ENCODE measurements around the gene TRAPPC11. TPM values are rescaled to one million over a fixed set of nuclear protein-coding genes. Genes with fewer than 3 reads are reported as not detected.

The TRAPPC11 gene
- total and polyA plus RNA-seq, 2 experiments from 2014 or later, result 15.0 to 42.7 TPM

DNA sequence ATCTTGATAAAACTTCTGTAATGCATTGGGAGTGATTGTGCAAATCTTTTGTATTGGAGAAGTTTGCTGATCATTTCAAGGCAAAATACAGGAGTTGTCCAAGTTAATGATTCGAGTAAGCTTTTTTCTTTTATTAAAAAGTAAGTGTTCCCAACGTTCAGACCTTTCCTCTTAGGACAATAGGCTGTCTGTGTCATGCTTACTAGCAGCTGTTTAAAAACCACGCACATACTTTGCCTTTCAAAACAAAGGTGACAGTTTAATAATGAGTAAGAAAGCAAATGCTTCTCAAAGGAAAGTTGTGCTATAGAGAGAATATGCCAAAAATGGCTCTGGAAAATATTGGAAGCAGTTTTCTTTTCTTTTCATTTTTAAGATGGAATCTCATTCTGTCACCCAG lies 11.2 kb downstream of the TRAPPC11 start (continued):
- TF ChIP-seq, protein P1, sequence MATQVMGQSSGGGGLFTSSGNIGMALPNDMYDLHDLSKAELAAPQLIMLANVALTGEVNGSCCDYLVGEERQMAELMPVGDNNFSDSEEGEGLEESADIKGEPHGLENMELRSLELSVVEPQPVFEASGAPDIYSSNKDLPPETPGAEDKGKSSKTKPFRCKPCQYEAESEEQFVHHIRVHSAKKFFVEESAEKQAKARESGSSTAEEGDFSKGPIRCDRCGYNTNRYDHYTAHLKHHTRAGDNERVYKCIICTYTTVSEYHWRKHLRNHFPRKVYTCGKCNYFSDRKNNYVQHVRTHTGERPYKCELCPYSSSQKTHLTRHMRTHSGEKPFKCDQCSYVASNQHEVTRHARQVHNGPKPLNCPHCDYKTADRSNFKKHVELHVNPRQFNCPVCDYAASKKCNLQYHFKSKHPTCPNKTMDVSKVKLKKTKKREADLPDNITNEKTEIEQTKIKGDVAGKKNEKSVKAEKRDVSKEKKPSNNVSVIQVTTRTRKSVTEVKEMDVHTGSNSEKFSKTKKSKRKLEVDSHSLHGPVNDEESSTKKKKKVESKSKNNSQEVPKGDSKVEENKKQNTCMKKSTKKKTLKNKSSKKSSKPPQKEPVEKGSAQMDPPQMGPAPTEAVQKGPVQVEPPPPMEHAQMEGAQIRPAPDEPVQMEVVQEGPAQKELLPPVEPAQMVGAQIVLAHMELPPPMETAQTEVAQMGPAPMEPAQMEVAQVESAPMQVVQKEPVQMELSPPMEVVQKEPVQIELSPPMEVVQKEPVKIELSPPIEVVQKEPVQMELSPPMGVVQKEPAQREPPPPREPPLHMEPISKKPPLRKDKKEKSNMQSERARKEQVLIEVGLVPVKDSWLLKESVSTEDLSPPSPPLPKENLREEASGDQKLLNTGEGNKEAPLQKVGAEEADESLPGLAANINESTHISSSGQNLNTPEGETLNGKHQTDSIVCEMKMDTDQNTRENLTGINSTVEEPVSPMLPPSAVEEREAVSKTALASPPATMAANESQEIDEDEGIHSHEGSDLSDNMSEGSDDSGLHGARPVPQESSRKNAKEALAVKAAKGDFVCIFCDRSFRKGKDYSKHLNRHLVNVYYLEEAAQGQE (IDR thresholded peaks at IDR 0.05; ENCODE audit: unreplicated experiment), result no peak
- TF ChIP-seq ZNF114 (CRISPR knock-in tag; IDR thresholded peaks at IDR 0.05), result no peak
- TF ChIP-seq EZH2 (IDR thresholded peaks at IDR 0.05; ENCODE audit: low read depth, unreplicated experiment), result no peak

DNA sequence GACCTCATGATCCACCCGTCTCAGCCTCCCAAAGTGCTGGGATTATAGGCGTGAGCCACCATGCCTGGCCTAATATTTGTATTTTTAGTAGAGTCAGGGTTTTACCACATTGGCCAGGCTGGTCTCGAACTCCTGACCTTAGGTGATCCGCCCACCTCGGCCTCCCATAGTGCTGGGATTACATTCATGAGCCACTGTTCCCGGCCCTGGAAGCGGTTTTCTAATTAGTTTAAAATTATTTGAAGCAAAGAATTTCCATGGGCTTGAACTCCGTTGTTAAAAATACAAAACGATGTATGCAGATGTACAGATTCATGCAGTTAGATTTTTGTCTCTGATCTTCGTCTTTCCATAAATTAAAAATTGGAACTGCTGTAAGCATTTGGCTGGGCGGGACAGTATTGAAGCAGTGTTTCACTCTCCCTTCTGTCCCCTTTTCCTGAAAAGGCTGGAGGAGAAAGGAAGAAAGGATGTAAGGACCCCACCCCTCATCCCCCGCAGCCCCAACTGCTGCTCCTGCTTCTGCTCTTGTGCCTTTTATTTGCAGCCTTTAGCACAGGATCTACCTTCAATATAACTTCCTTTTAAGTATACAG lies 12.0 kb downstream of the TRAPPC11 start:
- H3K36me3 ChIP-seq (ENCODE audit: insufficient read depth), result peaks cover 29% of the 10 kb centered on the region
- no peak for ATAC-seq
- no peak overlapping the region for H2AFZ ChIP-seq
- H3K4me3 ChIP-seq, result no peak overlapping the region
- H3K4me3 Mint-ChIP-seq, result no peak overlapping the region
- H3F3A ChIP-seq (replicated peaks; ENCODE audit: low read depth), result no peaks in the 10 kb centered on the region
- no peaks in the 10 kb centered on the region for H3K9me2 ChIP-seq (ENCODE audit: insufficient read depth)
- H3K9me3 Mint-ChIP-seq, result no peaks in the 10 kb centered on the region
- no peaks in the 10 kb centered on the region for H3K4me1 Mint-ChIP-seq
- no peak overlapping the region for H3K27ac ChIP-seq (ENCODE audit: low read depth)
- H3K4me1 ChIP-seq (ENCODE audit: insufficient read depth), result no peaks in the 10 kb centered on the region
- no peak overlapping the region for H3K27ac Mint-ChIP-seq
- H4K20me1 ChIP-seq (replicated peaks; ENCODE audit: insufficient read depth), result no peaks in the 10 kb centered on the region
- peaks cover 29% of the 10 kb centered on the region for H3K36me3 Mint-ChIP-seq (ENCODE audit: low read depth)
- no peaks in the 10 kb centered on the region for H3K27me3 Mint-ChIP-seq (ENCODE audit: insufficient read depth, low read depth, poor library complexity)
- no peaks in the 10 kb centered on the region for H3K79me2 ChIP-seq (replicated peaks; ENCODE audit: insufficient read depth)
- H3K4me2 ChIP-seq, result no peak overlapping the region
- no peak for DNase-seq (ENCODE audit: low spot score)
- H3K27me3 ChIP-seq (ENCODE audit: insufficient read depth), result no peaks in the 10 kb centered on the region
- TF ChIP-seq ZNF114 (CRISPR knock-in tag; IDR thresholded peaks at IDR 0.05) (no peak), STAT1 (IDR thresholded peaks at IDR 0.05; ENCODE audit: unreplicated experiment) (no peak), JUNB (IDR thresholded peaks at IDR 0.05; ENCODE audit: unreplicated experiment) (no peak), EZH2 (IDR thresholded peaks at IDR 0.05; ENCODE audit: low read depth, unreplicated experiment) (no peak), CREB1 (CRISPR knock-in tag; IDR thresholded peaks at IDR 0.05; ENCODE audit: low read depth) (no peak), EZH2phosphoT487 (IDR thresholded peaks at IDR 0.05; ENCODE audit: unreplicated experiment) (no peak)
- TF ChIP-seq, protein P1 (IDR thresholded peaks at IDR 0.05; ENCODE audit: unreplicated experiment), result no peak
- TF ChIP-seq, protein P2, sequence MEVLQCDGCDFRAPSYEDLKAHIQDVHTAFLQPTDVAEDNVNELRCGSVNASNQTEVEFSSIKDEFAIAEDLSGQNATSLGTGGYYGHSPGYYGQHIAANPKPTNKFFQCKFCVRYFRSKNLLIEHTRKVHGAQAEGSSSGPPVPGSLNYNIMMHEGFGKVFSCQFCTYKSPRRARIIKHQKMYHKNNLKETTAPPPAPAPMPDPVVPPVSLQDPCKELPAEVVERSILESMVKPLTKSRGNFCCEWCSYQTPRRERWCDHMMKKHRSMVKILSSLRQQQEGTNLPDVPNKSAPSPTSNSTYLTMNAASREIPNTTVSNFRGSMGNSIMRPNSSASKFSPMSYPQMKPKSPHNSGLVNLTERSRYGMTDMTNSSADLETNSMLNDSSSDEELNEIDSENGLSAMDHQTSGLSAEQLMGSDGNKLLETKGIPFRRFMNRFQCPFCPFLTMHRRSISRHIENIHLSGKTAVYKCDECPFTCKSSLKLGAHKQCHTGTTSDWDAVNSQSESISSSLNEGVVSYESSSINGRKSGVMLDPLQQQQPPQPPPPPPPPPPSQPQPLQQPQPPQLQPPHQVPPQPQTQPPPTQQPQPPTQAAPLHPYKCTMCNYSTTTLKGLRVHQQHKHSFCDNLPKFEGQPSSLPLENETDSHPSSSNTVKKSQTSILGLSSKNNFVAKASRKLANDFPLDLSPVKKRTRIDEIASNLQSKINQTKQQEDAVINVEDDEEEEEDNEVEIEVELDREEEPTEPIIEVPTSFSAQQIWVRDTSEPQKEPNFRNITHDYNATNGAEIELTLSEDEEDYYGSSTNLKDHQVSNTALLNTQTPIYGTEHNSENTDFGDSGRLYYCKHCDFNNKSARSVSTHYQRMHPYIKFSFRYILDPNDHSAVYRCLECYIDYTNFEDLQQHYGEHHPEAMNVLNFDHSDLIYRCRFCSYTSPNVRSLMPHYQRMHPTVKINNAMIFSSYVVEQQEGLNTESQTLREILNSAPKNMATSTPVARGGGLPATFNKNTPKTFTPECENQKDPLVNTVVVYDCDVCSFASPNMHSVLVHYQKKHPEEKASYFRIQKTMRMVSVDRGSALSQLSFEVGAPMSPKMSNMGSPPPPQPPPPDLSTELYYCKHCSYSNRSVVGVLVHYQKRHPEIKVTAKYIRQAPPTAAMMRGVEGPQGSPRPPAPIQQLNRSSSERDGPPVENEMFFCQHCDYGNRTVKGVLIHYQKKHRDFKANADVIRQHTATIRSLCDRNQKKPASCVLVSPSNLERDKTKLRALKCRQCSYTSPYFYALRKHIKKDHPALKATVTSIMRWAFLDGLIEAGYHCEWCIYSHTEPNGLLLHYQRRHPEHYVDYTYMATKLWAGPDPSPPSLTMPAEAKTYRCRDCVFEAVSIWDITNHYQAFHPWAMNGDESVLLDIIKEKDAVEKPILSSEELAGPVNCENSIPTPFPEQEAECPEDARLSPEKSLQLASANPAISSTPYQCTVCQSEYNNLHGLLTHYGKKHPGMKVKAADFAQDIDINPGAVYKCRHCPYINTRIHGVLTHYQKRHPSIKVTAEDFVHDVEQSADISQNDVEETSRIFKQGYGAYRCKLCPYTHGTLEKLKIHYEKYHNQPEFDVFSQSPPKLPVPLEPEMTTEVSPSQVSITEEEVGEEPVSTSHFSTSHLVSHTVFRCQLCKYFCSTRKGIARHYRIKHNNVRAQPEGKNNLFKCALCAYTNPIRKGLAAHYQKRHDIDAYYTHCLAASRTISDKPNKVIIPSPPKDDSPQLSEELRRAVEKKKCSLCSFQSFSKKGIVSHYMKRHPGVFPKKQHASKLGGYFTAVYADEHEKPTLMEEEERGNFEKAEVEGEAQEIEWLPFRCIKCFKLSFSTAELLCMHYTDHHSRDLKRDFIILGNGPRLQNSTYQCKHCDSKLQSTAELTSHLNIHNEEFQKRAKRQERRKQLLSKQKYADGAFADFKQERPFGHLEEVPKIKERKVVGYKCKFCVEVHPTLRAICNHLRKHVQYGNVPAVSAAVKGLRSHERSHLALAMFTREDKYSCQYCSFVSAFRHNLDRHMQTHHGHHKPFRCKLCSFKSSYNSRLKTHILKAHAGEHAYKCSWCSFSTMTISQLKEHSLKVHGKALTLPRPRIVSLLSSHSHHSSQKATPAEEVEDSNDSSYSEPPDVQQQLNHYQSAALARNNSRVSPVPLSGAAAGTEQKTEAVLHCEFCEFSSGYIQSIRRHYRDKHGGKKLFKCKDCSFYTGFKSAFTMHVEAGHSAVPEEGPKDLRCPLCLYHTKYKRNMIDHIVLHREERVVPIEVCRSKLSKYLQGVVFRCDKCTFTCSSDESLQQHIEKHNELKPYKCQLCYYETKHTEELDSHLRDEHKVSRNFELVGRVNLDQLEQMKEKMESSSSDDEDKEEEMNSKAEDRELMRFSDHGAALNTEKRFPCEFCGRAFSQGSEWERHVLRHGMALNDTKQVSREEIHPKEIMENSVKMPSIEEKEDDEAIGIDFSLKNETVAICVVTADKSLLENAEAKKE (CRISPR knock-in tag; IDR thresholded peaks at IDR 0.05), result no peak
- TF ChIP-seq, protein P3, sequence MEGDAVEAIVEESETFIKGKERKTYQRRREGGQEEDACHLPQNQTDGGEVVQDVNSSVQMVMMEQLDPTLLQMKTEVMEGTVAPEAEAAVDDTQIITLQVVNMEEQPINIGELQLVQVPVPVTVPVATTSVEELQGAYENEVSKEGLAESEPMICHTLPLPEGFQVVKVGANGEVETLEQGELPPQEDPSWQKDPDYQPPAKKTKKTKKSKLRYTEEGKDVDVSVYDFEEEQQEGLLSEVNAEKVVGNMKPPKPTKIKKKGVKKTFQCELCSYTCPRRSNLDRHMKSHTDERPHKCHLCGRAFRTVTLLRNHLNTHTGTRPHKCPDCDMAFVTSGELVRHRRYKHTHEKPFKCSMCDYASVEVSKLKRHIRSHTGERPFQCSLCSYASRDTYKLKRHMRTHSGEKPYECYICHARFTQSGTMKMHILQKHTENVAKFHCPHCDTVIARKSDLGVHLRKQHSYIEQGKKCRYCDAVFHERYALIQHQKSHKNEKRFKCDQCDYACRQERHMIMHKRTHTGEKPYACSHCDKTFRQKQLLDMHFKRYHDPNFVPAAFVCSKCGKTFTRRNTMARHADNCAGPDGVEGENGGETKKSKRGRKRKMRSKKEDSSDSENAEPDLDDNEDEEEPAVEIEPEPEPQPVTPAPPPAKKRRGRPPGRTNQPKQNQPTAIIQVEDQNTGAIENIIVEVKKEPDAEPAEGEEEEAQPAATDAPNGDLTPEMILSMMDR (conservative IDR thresholded peaks at IDR 0.05; ENCODE audit: low read depth in 2 of 2), result no peak

Data from GM23338 (cell line).